ENCODE measurements around the gene ECPAS.
"Not testable (repeated sequence)": the region's sequence is repeated elsewhere in the genome, so short reads cannot be mapped to it uniquely, and the experiment has no call there.

ECPAS gene

DNA sequence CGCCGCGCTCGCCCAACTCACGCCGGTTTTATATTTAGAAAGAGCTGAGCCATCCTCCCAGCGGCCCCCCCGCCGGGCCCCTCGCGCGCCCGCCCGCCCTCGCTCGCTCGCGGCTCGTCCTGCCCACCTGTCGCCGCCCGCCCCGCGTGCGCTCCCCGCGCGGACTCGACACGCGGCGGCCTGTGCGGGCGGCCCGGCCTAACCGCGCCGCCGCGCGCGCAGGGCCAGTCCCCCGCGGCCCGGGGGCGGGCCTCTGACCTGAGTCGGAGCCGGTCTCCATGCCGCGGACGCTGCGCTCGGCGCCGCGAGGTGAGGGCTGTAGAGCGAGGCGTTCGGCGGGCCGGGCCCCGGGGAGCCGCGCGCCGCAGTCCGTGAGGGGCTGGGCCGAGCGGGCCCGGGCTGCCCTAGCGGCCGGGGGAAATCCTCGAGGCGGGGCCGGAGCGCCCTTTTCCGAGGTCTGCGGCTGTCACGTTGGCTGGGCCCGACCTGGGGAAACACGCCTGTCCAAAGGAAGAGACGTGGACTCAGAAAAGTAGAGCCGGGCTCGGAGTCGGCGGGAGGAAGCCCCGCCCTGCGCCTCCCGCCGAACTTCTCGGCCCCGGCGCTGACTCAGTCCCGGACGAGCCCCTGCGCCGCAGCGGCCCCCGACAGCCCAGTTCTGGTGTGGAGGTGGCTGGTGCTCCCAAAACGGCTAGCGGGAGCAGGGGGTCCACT is at the start of gene ECPAS:
ECPAS (minus strand) TSS at position 526 of the 714 bp plus-strand sequence. CDS start 11,465 bp downstream, outside the sequence.
- DNase-seq (ENCODE audit: low spot score): peak; percentile 64

GRCh38 chr9:111533099-111533790 is 49.1 kb upstream of the ECPAS start:
- no peak for DNase-seq (ENCODE audit: low spot score)

DNA sequence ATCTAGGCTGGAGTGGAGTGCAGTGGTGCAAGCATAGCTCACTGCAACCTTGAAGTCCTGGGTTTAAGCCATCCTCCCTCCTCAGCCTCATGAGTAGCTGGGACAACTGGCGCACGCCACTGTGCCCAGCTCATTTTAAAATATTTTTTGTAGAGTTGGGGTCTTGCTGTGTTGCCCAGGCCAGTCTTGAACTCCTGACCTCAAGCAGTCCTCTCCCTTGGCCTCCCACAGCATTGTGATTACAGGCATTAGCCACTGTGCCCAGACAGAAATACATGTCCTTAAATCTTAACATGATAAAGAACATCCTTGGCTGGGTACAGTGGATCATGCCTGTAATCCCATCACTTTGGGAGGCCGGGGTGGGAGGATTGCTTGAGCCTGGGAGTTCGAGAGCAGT is 47.5 kb upstream of the ECPAS start:
- no peak for DNase-seq (ENCODE audit: low spot score)

GRCh38 chr9:111529787-111530186 is 45.6 kb upstream of the ECPAS start:
- no peak for DNase-seq (ENCODE audit: low spot score)

DNA sequence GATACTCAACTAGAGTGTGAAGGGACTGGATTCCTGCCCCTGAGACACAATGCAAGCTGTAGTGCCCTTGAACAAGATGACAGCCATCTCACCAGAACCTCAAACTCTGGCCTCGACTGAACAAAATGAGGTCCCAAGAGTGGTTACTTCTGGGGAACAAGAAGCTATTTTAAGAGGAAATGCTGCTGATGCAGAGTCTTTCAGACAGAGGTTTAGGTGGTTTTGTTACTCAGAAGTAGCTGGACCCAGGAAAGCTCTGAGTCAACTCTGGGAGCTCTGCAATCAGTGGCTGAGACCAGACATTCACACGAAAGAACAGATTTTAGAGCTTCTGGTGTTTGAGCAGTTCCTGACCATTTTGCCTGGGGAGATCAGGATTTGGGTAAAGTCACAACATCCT is 43.2 kb upstream of the ECPAS start:
- DNase-seq (ENCODE audit: low spot score): no peak

DNA sequence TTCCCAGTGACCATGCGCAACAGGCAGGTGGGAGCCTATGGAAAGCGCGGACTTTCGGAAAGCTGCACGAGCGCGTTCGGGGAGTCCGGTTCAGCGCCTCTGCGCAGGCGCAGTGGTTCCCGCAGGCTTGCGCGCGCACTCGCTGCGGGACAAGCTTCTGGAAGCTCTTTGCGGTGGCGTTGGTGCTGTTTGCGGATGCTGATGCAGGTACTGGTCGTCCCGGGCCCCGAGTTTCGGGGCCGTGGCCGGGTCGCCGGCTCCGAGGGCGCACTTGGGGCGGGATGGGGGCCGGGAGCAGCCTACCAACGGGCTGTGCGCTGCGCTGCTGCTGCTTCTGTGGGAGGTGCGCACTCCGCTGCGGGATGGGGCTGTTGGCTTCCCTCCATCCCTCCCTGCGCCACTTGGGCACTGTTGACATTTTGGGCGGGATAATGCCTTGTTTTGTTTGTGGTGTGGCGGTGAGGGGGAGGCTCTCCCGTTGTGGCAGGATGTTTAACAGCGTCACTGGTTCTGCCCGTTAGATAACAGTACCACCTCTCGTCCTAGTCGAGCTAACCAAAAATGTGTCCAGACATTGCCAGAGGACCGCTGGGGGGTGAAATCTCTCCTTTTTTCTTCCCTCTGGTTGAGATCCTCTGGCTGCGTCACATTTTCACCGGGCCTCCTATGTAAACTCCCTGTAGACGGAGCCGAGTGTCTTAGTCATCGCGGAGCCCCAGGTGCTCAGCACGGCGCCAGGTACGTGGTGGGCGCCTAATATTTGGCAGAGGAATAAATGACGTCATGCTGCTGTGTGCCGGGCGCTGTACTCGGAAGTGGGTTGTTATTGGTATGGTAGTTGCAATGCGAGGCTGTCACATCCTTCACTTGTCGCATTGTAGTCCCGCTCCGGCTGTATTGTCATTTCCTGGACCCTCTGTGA is 41.1 kb upstream of the ECPAS start, which contains the start of gene ZNF483:
ZNF483 (plus strand) TSS at position 124 of the 922 bp plus-strand sequence. CDS start 2,217 bp downstream, outside the sequence.
- no peak for DNase-seq (ENCODE audit: low spot score)

DNA sequence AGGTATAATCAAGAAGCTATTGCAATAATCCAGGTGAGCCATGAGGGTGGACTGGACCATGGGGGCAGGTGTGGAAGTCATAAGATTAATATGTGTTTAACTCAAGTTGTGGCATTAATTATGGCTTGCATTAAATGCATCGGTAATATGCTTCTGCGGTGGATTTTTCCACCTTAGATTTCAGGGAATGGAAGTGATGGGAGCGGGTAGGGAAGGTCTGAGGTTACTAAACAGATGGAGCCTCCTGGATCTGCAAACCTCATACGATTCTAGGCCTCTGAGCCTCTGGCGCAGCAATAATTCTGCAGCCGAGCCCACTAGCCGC is 40.5 kb upstream of the ECPAS start:
- no peak for DNase-seq (ENCODE audit: low spot score)

DNA sequence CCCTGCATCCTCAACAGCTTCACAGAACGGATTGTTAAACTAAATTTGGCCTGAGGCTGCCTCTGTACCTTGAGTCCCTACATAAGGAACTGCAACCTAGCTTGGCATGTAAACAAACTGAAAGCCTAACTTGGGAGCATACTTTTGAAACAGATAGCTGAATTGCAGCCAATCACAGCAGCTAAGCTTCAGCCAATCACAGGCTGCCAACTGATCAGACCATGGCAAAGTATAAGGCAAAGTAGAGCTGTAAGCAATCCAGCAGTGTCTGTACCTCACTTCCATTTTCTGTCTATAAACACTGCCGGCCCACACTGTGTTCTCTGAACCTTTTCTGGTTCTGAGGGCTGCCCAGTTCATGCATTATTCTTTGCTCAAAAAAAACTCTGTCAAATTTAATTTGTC is 31.9 kb upstream of the ECPAS start:
- no peak for DNase-seq (ENCODE audit: low spot score)

DNA sequence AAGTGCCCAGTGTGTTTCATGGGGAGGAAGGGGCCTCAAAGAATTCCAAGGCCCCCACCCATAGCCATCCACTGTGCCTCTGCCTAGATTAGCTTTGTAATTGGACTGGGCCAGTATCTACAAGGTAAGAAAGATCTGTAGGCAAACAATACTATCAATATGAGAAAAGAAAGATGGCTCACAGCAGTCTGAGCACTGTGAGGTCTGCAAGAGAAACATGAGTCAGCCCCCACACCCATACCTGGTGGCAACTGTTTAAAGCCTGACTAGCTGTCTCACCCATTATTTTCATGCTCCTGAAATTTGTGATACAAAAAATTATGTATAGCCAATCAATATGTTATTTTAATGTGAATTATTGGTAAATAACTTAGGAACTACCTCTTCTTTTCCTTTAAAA is 30.8 kb upstream of the ECPAS start:
- no peak for DNase-seq (ENCODE audit: low spot score)

GRCh38 chr9:111511581-111511980 is 27.4 kb upstream of the ECPAS start:
- not testable (repeated sequence) for DNase-seq (ENCODE audit: low spot score)

DNA sequence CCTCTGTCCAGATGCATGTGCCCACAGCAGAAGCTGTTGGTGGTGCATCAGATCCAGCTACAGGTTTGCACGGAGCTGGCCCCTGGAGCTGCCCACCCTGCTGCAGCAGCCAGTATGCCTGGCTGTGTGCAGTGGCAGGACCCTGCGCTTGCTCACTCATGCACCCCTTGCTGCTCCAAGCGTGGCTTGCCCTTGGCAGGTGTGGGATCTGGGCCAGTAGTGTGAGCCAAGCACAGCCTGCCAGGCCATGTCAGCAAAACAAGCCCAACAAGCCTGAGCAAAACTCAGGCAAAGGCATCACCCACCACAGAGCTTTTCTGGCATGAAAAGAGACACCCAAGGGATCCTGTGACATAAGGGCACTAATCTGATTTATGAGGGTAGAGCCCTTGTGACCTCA is 18.3 kb upstream of the ECPAS start:
- no peak for DNase-seq (ENCODE audit: low spot score)

- DNase-seq (ENCODE audit: low spot score): no peak
Measured at GRCh38 chr9:111501648-111502047, 17.5 kb upstream of the ECPAS start.

GRCh38 chr9:111501005-111501562 is 16.9 kb upstream of the ECPAS start:
- DNase-seq (ENCODE audit: low spot score): no peak

GRCh38 chr9:111497196-111497595 is 13.0 kb upstream of the ECPAS start:
- DNase-seq (ENCODE audit: low spot score): not testable (repeated sequence)

- no peak for DNase-seq (ENCODE audit: low spot score)
Measured at GRCh38 chr9:111484572-111484894, 350 bp upstream of the ECPAS start.

DNA sequence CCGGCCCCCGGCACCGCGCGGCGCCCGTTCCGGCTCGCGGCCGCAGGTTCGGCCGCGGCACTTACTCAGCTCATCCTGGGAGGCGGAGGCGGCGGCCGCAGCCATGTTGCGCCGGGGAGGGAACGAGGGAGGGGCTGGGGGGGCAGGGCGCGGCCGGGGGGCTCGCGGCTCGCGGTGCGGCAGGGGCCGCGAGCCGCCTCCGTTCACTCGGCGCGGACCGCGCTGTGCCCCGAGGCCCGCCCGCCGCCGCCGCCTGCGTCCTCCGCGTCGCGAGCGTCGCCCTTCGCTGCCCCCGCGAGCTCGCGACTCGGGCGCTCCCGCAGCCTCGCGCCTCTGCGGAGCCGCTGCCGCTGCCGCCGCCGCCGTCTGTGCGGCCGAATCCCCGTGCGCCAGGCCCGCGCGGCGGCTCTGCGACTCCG is 735 bp downstream of the ECPAS start:
- no peak for DNase-seq (ENCODE audit: low spot score)

DNA sequence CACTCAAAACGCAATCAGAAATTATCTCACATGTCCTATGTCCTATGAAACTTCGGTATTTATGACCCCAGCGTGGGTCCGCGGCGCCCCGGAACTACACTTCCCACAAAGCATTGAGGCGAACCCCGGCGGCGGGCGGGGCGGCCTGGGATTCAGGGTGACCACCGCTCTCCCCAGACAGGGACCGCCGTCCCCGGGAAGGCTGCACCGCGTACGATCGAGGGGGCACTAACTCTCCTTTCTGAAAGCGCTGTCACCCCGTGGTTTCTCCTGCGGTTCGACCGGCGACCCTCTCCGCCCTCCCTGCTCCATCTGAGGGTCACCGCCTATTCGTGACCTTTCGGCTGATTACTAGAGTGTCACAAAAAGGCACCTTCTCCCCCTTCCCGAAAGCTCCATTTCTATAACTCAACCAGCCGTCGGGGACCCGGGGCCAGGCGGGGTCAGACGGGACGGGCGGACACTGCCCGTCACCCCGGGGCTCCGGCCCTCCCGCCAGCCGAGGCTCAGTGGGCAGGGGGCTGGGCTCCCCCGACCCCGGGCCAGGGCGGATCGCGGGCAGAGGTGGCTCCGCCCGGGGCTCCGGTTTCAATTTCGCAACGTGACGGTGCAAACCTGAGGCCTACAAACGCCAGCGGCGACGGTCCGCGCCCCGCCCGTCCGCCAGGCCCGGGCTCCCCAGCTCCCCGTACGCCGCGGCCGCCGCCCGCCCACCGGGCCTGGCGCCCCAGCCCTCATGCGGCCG is 1.3 kb downstream of the ECPAS start:
- DNase-seq (ENCODE audit: low spot score): peak; percentile 73

GRCh38 chr9:111481885-111482636 is 2.1 kb downstream of the ECPAS start:
- DNase-seq (ENCODE audit: low spot score): no peak

DNA sequence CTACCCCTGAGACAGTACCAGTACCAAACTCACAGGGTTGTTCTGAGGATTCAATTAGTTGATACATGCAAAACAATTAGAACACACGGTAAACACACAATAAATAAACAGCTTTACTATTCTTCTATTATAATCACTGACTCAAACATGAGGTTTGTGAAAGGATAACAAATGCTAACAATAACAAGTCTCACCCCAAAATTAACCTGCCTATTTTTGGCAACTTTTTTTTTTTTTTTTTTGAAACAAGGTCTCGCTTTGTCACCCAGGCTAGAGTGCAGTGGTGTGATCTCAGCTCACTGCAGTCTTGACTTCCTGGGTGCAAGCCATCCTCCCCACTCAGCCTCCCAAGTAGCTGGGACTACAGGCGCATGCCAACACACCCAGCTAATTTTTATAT is 6.5 kb downstream of the ECPAS start:
- no peak for DNase-seq (ENCODE audit: low spot score)

- DNase-seq (ENCODE audit: low spot score): no peak
Measured at GRCh38 chr9:111475195-111475594, 9.0 kb downstream of the ECPAS start.

GRCh38 chr9:111474385-111474784 is 9.8 kb downstream of the ECPAS start:
- no peak for DNase-seq (ENCODE audit: low spot score)
